Body of pancreas (tissue), 4 donors: ENCODE results near the gene BICD1. TPM values are rescaled to one million over a fixed set of nuclear protein-coding genes. Genes with fewer than 3 reads are reported as not detected.

Experiments
- ATAC-seq: fragments of 150-250 bp; one replicate; pipeline ENCODE4 v1.9.1; 2016
- DNase-seq, 4 donors: peaks; one replicate each; pipeline ENCODE4 v3.0.0-alpha.2; 2019
- H3K27ac ChIP-seq, 4 donors: fragments of 200-600 bp; sonication (generic); 1 replicate in 3 of 4; 2 replicates in 1 of 4; pipeline versions ENCODE4 v1.5.1 to v1.6.1; 2016 to 2019; ENCODE audit warnings: mild to moderate bottlenecking in 1 of 4, mixed read lengths in 1 of 4, moderate library complexity in 1 of 4
- H3K27me3 ChIP-seq, 2 donors: fragments of 200-600 bp; sonication (generic); one replicate each; pipeline ENCODE4 v1.6.0; 2016; ENCODE audit warnings: mild to moderate bottlenecking in 1 of 2
- H3K36me3 ChIP-seq, 2 donors: fragments of 200-600 bp; sonication (generic); replicated peaks in 1 of 2; 2 replicates each; pipeline ENCODE4 v1.5.1; 2016; ENCODE audit warnings: low read depth in 2 of 2; ENCODE audit not compliant: insufficient read depth in 1 of 2
- H3K4me1 ChIP-seq: fragments of 200-600 bp; sonication (generic); one replicate; pipeline ENCODE4 v1.6.0; 2016
- H3K4me3 ChIP-seq, 2 donors: fragments of 200-600 bp; sonication (generic); 1 replicate in 1 of 2; 2 replicates in 1 of 2; pipeline ENCODE4 v1.5.1; 2016 to 2019
- H3K9me3 ChIP-seq, 3 donors: fragments of 200-600 bp; sonication (generic); 1 replicate in 2 of 3; 2 replicates in 1 of 3; pipeline ENCODE4 v1.5.1; 2016
- POLR2A ChIP-seq, 3 donors: fragments of 450-650 bp; IDR thresholded peaks; one replicate each; pipeline ENCODE4 v1.6.1; 2016; ENCODE audit warnings: antibody characterized with exemption in 3 of 3, mild to moderate bottlenecking in 2 of 3
- WGBS, 2 donors: methylation state at CpG; one replicate each; pipeline ENCODE4 v1.1.5; 2017; 5-methylcytosine and 5-hydroxymethylcytosine counted together
- intact Hi-C: fragments of 100-400 bp; cut with DNase I; formaldehyde crosslinking; loops from one replicate; pipeline ENCODE4 v1.15.1; 2023
- total RNA-seq, 2 donors: library from RNA; depleted of rRNA; stranded (reverse); fragments of >200 nt; gene quantifications; one replicate each; pipeline ENCODE4 v1.1.0, GENCODE V29; 2016
- TF ChIP-seq, protein P1 (sequence below), 7 experiments: fragments of 450-650 bp in 4 of 7; fragments of 200-600 bp in 3 of 7; sonication (generic) in 3 of 7; IDR thresholded peaks; one replicate each; pipeline ENCODE4 v1.5.1; 2016 to 2019; ENCODE audit warnings: antibody characterized with exemption in 7 of 7

Gene BICD1
- total RNA-seq, 2 donors from 2014 or later = 3.0 to 6.2 TPM

DNA sequence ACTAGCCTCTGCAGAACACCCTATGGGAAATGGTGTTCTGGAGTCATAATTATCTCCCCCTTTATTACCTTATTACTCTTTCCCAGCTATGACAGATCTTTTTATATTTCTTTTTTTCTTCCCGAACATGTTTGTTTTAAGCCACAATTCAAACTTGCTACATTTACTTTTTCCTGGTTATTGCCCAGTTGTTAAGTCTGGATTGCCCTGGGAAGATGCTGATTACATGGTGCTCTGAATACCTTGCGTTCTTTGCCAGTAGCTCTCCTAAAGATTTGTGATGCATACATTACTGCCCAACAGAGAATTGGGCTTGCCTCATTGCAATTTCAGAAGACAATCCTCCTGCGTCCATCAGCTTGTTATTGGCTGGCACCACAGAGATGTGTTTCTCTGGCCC, 174.5 kb downstream of the BICD1 start:
- intact Hi-C loops = no loop called here
- TF ChIP-seq, protein P1, sequence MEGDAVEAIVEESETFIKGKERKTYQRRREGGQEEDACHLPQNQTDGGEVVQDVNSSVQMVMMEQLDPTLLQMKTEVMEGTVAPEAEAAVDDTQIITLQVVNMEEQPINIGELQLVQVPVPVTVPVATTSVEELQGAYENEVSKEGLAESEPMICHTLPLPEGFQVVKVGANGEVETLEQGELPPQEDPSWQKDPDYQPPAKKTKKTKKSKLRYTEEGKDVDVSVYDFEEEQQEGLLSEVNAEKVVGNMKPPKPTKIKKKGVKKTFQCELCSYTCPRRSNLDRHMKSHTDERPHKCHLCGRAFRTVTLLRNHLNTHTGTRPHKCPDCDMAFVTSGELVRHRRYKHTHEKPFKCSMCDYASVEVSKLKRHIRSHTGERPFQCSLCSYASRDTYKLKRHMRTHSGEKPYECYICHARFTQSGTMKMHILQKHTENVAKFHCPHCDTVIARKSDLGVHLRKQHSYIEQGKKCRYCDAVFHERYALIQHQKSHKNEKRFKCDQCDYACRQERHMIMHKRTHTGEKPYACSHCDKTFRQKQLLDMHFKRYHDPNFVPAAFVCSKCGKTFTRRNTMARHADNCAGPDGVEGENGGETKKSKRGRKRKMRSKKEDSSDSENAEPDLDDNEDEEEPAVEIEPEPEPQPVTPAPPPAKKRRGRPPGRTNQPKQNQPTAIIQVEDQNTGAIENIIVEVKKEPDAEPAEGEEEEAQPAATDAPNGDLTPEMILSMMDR (IDR thresholded peaks at IDR 0.05) = no peak
- no peak for TF ChIP-seq POLR2A (IDR thresholded peaks at IDR 0.05)
- Histone ChIP-seq H3K9me3 (no peaks in the 10 kb centered on the region), H3K27ac (no peak overlapping the region), H3K27me3 (no peaks in the 10 kb centered on the region), H3K4me3 (no peak overlapping the region), H3K4me1 (no peaks in the 10 kb centered on the region), H3K36me3 (no peaks in the 10 kb centered on the region)
- DNase-seq = no peak
- ATAC-seq = no peak
- WGBS, 2 donors = 88% methylated on average over 3 of the region's 3 CpGs

DNA sequence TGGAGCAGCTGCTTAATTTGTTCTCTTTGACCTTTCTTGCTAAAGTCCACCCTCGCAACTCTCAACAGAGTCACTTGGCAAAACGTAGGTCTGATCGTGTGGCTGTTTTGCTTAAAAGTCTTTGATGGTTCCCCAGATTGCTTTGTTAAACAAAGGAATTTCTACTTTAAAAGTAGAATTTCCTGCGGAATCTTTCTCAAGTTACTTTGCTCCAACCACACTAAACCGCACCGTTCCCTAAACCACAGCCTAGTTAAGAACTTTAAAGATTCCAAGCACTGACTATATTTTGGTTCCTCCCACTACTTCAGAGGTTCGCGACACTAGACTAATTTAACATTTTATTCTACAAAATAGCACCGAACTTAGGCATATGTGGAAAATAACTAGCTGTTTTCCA, 177.9 kb downstream of the BICD1 start:
- Histone ChIP-seq H3K9me3 (no peaks in the 10 kb centered on the region), H3K27me3 (no peaks in the 10 kb centered on the region), H3K36me3 (no peaks in the 10 kb centered on the region), H3K27ac (no peak overlapping the region), H3K4me1 (no peaks in the 10 kb centered on the region), H3K4me3 (no peak overlapping the region)
- WGBS, 2 donors = 81 to 89% methylated on average over 9 of the region's 9 CpGs
- TF ChIP-seq POLR2A (IDR thresholded peaks at IDR 0.05) = no peak
- TF ChIP-seq, protein P1 (IDR thresholded peaks at IDR 0.05) = no peak
- ATAC-seq (no peak), DNase-seq (no peak)
- intact Hi-C loops = no loop called here

DNA sequence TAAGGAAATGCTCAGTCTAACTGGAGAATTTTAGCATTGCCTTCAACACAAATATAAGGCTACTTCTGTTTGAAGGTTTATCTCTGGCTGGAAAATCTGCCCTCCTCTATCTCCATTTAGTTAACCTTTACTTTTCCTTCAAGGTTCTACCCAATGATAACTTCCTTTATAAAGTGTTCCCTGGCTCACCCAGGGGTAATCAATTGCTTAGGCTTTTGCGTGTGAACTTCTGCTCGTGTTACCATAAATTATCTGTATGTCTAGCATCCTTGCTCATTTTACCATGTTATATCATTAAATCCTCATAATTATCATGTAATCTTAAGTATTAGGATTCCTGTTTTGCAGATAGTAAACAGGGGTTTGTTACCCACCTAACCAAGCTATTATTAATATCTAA, 178.4 kb downstream of the BICD1 start:
- TF ChIP-seq POLR2A (IDR thresholded peaks at IDR 0.05) = no peak
- TF ChIP-seq, protein P1 (IDR thresholded peaks at IDR 0.05) = no peak
- intact Hi-C loops = no loop called here

DNA sequence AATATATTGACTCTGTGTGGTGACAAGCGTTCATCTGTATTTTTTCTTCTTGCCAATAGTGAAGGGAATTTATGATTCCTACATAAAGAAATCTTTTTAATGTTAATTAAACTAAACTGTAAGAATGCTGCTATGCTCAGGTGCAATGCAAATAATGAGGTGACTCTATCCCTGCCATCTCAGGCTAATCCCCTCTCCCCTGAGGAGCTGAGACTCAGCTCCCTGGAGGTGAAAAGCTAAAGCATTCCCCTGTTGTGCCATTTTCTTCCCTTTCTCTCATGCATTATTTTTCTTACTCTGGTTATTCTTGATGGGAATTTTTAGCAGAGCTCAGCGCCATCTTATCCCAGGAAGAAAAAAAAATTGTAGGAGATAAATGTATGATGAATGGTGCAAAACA, 178.8 kb downstream of the BICD1 start:
- TF ChIP-seq, protein P1 (IDR thresholded peaks at IDR 0.05) = no peak
- no peak for TF ChIP-seq POLR2A (IDR thresholded peaks at IDR 0.05)
- Histone ChIP-seq H3K36me3 (no peaks in the 10 kb centered on the region), H3K9me3 (no peaks in the 10 kb centered on the region), H3K27ac (no peak overlapping the region), H3K4me1 (no peaks in the 10 kb centered on the region), H3K27me3 (no peaks in the 10 kb centered on the region), H3K4me3 (no peak overlapping the region)
- ATAC-seq (no peak), DNase-seq (no peak)
- intact Hi-C loops = no loop called here
- WGBS, 2 donors = 48 to 50% methylated on average over 2 of the region's 2 CpGs

More for the DNA sequence above, 178.4 kb downstream of the BICD1 start:
- Histone ChIP-seq H3K27me3 (no peaks in the 10 kb centered on the region), H3K9me3 (no peaks in the 10 kb centered on the region), H3K36me3 (no peaks in the 10 kb centered on the region), H3K4me1 (no peaks in the 10 kb centered on the region), H3K27ac (no peak overlapping the region), H3K4me3 (no peak overlapping the region)
- WGBS, 2 donors = 34 to 35% methylated on average over 2 of the region's 2 CpGs
- ATAC-seq (no peak), DNase-seq (no peak)

DNA sequence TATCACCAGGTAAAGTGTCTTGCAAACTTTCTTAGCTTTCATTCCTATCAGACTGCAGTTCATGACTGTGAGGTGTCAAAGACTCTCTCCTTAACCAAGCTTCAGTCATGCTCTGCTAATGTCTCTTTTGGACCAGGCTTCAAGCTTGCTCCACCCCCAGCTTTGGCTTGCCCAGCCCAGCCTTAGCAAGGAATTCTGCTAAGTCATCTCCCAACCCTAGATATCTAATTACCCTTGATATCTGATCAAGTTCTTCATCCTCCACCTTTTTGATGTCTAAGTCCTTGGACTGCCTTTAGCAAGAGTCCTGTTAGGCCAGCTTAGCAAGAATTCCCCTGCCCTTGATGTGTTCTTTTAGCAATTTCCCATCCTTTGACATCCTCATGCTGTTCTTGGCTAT, 183.8 kb downstream of the BICD1 start:
- DNase-seq = no peak
- Histone ChIP-seq H3K36me3 (no peaks in the 10 kb centered on the region), H3K4me1 (no peaks in the 10 kb centered on the region), H3K27ac (no peak overlapping the region), H3K9me3 (no peaks in the 10 kb centered on the region), H3K27me3 (no peaks in the 10 kb centered on the region), H3K4me3 (no peak overlapping the region)
- no peak for TF ChIP-seq POLR2A (IDR thresholded peaks at IDR 0.05)
- TF ChIP-seq, protein P1 (IDR thresholded peaks at IDR 0.05) = no peak
- ATAC-seq = no peak
- intact Hi-C loops = no loop called here
